ES-I3 (cell line): Measurements from ENCODE around the gene WNT1.

ENCODE experiments used
- H3K36me3 ChIP-seq: 2 replicates; pipeline ENCODE4 v1.6.1; 2013; ENCODE audit warnings: mild to moderate bottlenecking, low read length, control low read depth, moderate library complexity; ENCODE audit not compliant: insufficient read depth
- H3K4me1 ChIP-seq: 2 replicates; pipeline ENCODE4 v1.6.1; 2013; ENCODE audit warnings: mild to moderate bottlenecking, control low read depth, low read length; ENCODE audit not compliant: insufficient read depth
- H3K9ac ChIP-seq: 2 replicates; pipeline ENCODE4 v1.6.1; 2013; ENCODE audit warnings: low read depth, mild to moderate bottlenecking, low read length, moderate library complexity
- H3K9me3 ChIP-seq: 2 replicates; pipeline ENCODE4 v1.6.1; 2013; ENCODE audit warnings: mild to moderate bottlenecking, low read length, moderate library complexity; ENCODE audit not compliant: control insufficient read depth, insufficient read depth

The WNT1 gene

DNA sequence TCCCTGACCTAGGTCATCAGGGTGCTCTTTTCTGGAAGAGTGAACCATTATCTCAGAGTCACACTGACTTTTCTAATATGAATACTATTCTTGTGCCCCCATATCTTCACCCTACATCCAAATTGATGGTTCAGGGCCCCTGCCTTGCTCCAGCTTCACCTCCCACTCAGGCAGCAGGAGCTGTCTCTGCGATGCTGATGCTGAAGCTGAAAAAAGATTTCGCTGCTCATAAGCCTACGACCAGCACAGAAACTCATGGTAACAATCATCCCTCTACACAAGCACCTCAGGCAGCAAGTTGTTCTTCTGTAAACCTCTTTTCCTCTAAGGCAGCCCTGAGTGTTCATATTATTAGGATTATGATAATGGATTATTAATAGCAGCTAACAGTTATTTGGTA lies 24.1 kb upstream of the WNT1 start:
- Histone ChIP-seq H3K36me3 (peaks cover 13% of the 10 kb centered on the region), H3K4me1 (peaks cover 8% of the 10 kb centered on the region), H3K9me3 (no peaks in the 10 kb centered on the region), H3K9ac (no peak overlapping the region)

DNA sequence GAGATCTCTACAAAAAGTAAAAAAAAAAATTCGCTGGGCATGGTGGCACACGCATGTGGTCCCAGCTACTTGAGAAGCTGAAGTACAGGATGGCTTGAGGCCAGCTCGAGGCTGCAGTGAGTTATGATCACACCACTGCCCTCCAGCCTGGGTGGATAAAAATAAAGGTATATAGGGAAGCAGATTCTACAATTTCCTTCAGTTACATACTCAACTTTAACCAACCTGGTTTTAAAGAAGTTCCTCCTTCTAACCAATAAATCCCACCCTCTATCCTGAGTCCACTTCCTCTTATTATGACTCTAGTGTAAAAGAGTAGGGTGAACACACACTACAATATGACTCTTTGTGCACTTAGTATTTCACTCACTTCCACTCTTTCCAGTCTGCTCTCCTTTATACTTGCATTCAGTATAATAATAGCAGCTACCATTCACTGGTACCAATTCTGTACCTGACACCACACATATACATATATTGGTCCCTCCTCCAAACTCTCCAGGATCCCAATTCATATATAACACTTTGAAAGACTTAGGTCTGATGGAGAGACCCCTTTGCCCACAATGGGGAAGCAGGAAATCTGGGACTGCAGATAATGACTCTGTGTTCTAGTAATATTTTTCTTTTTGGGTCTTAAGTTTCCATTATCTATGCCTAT lies 23.2 kb upstream of the WNT1 start:
- Histone ChIP-seq H3K4me1 (peaks cover 8% of the 10 kb centered on the region), H3K36me3 (peaks cover 13% of the 10 kb centered on the region), H3K9ac (0 out of 2 replicates have a peak overlapping the region, but pooled peaks have one; percentile 95), H3K9me3 (no peaks in the 10 kb centered on the region)

DNA sequence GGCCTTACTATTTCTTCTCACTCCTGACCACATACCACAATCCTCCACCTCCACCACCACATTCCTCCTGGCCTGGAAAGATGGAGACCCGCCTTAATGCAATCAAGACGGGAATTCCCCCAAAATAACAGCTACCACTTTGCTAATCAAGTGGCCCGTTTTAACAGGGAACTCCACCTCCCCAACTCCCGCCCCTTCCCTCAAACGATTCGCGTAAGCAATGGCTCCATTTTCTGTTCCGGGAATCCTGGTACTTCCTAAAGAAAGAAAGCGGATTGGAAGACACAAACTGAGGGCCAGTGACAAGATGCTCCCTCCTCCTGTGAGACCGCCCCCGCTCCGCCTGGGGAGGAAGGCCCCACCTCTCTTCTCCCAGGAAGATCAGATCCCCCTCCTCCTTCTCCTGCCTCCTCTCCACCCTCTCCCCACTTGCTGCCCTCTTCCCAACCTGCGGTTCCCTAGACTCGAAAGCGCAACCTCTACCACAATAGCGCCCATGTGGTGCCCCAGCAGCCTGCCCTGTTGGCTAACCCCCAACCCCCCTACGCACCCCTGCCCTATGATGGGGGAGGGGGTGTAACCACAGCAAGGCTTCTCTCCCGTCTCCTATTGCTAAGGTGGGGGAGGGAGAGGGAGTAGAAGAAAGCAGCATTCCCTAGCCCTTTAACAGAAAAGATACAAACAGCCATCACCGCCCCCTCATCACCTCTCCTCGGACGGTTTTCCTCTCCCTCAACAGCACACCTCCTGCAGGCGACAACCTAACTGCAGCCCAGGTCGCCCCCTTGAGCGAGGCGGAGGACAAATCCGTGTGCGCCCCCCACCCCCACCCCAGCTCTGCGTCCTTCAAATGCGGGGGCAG lies 21.6 kb upstream of the WNT1 start:
- no peaks in the 10 kb centered on the region for H3K9me3 ChIP-seq
- H3K36me3 ChIP-seq, result peaks cover 13% of the 10 kb centered on the region
- peaks cover 13% of the 10 kb centered on the region for H3K4me1 ChIP-seq
- H3K9ac ChIP-seq, result peak overlapping the region; percentile 95

DNA sequence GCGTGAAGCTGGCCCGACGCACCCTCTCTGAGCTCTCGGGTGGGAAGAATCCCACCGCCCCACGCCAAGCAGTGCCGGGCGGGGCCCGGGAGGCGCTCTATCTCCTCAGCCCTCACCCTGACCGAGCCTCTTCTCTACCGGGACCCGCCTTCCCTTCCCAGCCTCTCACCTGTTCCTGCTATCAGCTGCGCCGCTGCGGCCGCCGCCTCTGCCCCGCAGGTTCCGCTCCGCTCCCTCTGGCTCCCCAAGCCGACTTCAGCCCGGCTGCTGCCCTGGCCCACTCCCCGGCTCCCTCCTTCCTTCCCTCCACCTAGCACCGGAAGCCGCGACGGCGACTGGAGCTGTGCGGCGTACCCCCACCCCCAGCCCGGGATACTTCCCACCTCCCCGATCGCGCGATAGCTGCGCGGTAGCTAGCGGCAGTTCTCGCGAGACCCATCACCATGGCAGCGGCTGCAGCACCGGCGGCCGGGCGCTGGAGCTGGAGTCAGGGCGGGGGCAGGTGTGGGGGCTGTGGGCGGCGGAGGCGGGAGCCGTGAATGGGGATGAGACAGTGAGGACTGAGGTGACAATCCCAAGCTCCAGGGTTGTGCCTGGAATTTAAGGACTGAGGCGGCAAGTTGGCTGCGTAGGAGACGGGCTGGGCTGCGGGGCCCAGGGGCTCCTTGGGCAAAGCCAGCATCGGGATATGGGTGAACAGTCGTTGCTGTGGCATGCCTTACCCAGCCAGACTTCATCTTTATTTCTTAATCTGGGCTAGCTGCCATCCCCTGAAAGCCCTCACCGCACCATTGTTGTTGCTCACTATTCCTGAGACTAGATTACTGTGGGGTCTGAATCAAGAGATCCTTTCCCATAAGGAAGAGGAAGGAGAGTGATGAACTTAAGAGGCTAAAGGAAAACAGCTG lies 20.7 kb upstream of the WNT1 start, which contains the start of gene ARF3:
Gene ARF3, minus strand, starts transcription at position 347 of the 908 bp plus-strand sequence. CDS start 16,392 bp downstream, outside the sequence.
- H3K9ac ChIP-seq, result peak within 1 kb of the TSS; percentile 95
- H3K4me1 ChIP-seq, result peaks cover 13% of the 10 kb centered on the region
- peaks cover 9% of the 10 kb centered on the region for H3K36me3 ChIP-seq
- H3K9me3 ChIP-seq, result no peaks in the 10 kb centered on the region

DNA sequence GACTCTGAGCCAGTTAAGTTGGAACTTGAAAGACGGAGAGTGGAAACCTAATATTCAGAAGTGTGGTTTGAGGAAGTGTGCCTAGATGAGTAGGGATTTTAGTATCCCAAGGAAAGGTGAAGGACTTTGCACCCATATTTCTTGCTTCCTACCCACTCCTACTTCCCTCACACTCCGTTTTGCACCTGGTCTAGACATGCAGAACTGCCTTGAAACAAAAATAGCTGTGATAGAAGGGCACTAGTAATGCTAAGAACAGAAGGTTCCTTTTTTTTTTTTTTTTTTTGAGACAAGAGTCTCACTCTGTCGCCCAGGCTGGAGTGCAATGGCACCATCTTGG lies 20.1 kb upstream of the WNT1 start:
- peaks cover 13% of the 10 kb centered on the region for H3K4me1 ChIP-seq
- H3K36me3 ChIP-seq, result peaks cover 7% of the 10 kb centered on the region
- H3K9me3 ChIP-seq, result no peaks in the 10 kb centered on the region
- H3K9ac ChIP-seq, result peak overlapping the region; percentile 95; the same call in 1 of the 2 replicates

DNA sequence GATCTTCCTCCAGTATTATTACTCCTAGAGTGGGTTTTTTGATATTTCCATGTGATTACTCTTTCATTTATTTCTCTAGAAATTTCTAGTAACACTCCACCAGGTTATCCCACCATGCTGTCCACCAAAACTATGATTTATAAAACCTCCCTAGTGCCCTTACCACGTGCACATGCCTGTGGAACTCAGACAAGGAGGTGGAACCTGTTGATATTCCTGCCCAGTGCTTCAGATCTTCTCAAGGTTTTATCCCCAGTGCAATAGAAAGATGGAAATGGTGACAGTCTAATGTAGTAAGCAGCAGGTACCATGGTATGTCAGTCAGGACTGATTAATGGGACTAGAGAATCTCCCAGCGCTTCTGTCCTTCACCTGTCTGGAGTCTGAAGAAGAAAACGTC lies 17.3 kb upstream of the WNT1 start:
- Histone ChIP-seq H3K36me3 (no peaks in the 10 kb centered on the region; the same call in 1 of the 2 replicates), H3K4me1 (peaks cover 20% of the 10 kb centered on the region), H3K9ac (no peak overlapping the region), H3K9me3 (no peaks in the 10 kb centered on the region)

DNA sequence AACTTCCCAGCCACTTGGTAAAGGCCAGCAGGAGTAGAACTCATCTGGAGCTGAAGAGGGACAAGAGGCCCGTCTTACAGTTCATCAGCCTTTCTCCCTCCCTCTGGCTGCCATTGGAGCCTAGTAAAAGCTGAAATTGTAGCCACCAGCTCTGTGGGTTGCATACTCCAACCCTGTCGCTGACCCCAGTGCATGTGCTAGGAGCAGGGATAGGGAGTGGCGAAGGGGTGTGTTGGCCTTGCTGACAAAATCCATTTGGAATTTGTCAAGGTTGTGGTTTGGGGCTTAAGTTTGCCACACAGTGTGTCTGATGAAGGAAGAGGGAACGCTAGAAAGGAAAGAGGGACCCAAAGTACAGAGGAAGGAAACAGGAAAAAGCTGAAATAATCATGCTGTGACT lies 16.8 kb upstream of the WNT1 start:
- H3K9ac ChIP-seq, result no peak overlapping the region
- no peaks in the 10 kb centered on the region for H3K9me3 ChIP-seq
- peaks cover 23% of the 10 kb centered on the region for H3K4me1 ChIP-seq
- no peaks in the 10 kb centered on the region; the same call in 1 of the 2 replicates for H3K36me3 ChIP-seq

DNA sequence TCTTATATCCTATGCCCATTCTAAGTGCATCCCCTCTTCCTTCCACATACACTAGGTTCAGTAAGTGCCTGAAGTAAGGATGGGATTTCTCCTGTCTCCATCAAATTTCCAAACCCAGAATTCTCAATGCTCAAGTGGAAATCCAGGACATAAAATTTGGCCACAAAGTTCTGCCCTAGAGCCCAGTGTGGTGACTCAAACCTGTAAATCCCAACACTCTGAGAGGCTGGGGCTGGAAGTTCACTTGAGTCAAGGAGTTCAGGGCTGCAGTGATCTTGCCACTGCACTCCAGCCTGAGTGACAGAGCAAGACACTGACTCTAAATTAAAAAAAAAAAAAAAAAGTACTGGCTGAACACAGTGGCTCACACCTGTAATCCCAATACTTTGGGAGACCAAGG lies 16.3 kb upstream of the WNT1 start:
- Histone ChIP-seq H3K9me3 (no peaks in the 10 kb centered on the region), H3K9ac (no peak overlapping the region), H3K36me3 (no peaks in the 10 kb centered on the region; the same call in 1 of the 2 replicates), H3K4me1 (peaks cover 27% of the 10 kb centered on the region)

DNA sequence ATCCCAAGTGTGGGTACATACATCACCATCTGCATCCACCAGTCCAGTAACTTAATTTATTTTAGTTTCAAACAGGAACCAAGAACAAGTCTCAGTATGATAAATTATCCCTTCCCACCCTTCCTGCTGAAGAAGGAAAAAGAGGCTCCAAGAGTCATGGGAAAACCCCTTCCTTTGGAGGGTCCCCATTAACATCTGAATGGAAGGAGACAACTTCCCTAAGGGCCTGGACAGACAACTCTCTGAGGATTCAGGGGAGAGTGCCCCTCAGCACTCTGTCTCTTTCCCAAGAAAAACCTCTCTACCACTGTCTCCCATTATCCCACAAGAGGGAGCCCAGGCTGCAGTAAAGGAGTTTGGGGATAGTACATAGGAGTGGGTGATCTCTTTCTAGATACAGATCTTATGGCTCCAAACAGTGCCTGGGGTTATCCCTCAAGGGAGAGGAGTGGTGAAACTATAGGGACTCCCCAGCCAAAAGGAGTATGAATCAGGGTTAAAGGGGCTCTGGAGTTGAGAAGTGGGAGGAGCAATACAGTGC lies 12.8 kb upstream of the WNT1 start:
- Histone ChIP-seq H3K36me3 (no peaks in the 10 kb centered on the region; the same call in 1 of the 2 replicates), H3K9ac (no peak overlapping the region), H3K9me3 (no peaks in the 10 kb centered on the region), H3K4me1 (peaks cover 48% of the 10 kb centered on the region)

DNA sequence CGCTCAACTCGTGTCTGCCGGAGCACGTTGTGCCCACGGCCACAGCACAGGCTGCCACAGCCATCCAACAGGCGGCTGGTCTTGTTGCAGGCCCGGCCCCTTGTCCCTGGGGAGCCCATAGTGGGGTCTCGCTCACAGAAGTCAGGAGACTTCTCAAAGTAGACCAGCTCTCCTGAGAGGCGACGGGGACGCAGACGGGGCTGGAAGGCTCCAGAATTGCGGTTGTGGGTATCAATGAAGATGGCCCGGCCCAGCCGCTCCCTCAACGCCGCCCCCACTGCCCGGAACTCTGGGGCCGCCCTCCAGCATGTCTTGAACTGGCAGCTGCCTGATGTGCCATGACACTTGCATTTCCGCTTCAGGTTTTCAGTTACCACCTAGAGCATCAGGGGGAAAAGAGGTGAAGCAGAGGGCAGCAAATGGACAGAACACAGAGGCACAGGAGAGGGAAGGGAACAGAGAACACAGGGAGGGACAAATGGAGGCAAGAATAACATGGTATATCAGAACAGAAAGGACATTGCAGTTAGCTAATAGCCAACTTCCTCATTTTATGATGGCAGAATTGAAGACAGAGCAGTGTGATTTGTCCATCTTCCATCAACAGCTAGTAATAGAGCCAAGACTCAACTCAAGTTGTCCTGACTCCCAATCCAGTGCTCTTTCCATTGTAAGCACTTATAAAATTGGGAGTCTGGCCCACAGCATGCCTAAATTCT lies 11.8 kb upstream of the WNT1 start:
- Histone ChIP-seq H3K4me1 (peaks cover 44% of the 10 kb centered on the region), H3K9me3 (no peaks in the 10 kb centered on the region), H3K36me3 (no peaks in the 10 kb centered on the region; the same call in 1 of the 2 replicates), H3K9ac (no peak overlapping the region)

DNA sequence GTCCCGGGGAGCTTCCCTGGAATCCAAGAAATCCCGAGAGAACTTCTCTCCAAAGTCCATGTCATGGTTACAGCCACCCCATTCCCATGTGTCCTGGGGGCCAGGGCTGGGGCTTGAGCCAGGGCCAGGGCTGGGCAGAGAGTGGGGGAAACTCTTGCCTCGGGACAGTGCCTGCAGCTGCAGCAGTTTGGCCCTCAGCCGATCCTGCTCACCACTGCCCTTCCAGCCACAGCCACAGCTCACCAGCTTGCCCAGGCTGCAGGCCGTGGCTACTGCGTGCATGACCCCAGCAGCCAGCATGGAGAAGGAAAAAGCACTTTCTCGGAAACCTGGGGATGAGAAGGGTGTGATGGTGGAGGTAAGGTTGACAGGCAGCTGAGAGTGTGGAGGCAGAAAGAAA lies 10.1 kb upstream of the WNT1 start:
- H3K9me3 ChIP-seq, result no peaks in the 10 kb centered on the region
- H3K4me1 ChIP-seq, result peaks cover 43% of the 10 kb centered on the region
- no peak overlapping the region for H3K9ac ChIP-seq
- no peaks in the 10 kb centered on the region; the same call in 1 of the 2 replicates for H3K36me3 ChIP-seq

DNA sequence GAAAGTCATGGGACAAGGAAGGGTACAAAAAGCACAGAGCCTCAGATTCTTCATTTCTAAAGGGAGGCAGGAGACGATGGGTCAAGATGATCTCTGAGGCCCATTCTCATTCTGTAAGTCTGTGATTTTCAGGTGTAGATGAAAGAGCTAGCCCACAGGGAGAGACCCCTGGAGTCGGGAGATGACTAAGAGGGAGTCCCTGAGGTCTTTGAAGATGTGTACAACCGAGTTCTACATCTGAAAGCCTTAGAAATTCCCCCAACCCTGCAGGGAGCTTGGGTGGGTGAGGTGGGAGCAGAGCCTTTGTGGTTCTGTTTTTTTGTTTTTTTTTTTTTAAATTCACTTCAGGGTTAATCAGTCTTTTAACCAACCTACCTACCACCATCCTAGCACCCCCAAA lies 9.7 kb upstream of the WNT1 start:
- Histone ChIP-seq H3K9ac (no peak overlapping the region), H3K9me3 (no peaks in the 10 kb centered on the region), H3K36me3 (no peaks in the 10 kb centered on the region; the same call in 1 of the 2 replicates), H3K4me1 (peaks cover 43% of the 10 kb centered on the region)

DNA sequence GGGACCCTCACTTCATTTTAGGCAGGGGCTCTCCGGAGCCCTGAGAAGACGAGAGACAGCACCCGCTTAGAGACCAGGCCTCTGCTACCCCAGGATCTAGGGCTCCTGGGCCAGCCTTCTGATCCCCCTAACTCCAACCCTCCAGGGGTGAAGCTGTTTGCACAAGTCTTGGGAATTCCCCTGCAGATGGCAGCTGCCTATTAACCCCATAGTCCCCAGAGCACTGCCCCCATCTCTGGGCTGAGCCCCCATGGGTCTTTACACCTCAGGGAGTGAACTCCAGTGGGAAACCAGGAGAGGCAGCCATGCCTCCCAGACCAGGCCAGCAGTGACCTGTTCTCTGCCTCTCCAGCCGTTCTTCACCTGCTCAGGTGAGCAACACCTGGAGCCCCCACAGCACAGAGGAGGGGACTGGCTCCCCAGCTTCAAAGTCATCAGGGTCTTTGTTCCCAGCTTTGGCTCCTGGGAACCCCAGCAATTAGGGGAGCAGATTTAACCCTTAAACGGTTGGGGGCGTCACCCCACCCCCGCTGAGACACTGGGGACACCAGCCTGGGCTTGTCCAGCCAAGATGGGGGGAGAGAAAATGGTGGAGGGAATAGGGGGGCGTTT lies 8.9 kb upstream of the WNT1 start:
- H3K4me1 ChIP-seq, result peaks cover 42% of the 10 kb centered on the region
- H3K9ac ChIP-seq, result peak overlapping the region; percentile 36; the same call in 1 of the 2 replicates
- no peaks in the 10 kb centered on the region; the same call in 1 of the 2 replicates for H3K36me3 ChIP-seq
- H3K9me3 ChIP-seq, result no peaks in the 10 kb centered on the region
